DMS79 (cell line): ENCODE data around the gene ACP6.
"Not testable (repeated sequence)": the region's sequence is repeated elsewhere in the genome, so short reads cannot be mapped to it uniquely, and the experiment has no call there.

Source experiments
- DNase-seq: peaks from one replicate; lab custom pipeline; 2025; lab: John Stamatoyannopoulos, UW

The ACP6 gene

DNA sequence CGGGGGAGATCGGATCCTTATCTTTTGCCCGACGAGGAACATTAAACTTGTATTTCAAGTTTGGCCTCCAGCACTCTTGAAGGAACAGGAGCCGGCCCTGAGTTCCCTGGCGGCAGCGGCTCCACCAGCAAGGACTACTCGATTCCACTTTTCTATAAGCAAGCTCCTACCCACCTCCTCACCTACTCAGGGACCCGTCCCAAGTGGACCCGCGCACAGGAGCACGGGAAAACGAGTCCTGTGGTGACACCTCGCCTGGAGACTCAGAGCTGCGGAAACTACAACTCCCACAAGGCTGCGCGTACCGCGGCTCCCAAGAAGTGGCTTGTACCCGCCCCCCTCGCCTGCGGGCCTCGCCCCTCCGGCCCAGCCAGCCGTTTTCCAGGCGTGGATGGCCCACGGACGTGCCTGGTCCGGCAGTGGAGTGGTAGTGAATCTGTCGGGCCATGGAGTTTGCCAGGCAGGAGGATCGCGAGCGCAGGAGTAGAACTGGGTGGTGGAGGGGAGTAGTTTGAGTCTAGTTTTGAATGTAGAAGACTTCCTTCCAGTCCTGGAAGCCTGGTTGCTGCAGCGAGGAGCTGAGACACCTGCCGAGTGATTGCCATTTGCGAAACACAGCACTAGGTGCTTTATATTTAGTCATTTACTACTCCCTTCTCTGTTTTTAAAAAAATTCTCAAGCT lies at the start of gene ACP6:
Gene ACP6, minus strand, starts transcription at position 206 of the 683 bp plus-strand sequence. CDS start 476 bp downstream, outside the sequence.
- DNase-seq, result peak; percentile 89

DNA sequence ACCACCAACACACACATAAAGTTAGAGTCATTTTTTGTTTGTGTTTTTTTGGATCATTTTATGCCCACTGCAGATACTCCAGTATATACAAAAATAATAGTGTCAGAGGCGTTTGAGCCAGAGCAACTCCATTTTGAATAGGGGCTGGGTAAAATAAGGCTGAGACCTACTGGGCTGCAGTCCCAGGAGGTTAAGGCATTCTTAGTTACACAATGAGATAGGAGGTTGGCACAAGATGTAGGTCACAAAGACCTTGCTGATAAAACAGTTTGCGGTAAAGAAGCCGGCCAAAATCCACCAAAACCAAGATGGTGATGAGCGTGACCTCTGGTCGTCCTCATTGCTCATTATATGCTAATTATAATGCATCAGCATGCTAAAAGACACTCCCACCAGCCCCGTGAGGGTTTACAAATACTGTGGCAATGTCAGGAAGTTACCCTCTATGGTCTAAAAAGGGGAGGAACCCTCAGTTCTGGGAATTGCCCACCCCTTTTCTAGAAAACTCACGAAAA lies 49.4 kb upstream of the ACP6 start:
- DNase-seq, result no peak

DNA sequence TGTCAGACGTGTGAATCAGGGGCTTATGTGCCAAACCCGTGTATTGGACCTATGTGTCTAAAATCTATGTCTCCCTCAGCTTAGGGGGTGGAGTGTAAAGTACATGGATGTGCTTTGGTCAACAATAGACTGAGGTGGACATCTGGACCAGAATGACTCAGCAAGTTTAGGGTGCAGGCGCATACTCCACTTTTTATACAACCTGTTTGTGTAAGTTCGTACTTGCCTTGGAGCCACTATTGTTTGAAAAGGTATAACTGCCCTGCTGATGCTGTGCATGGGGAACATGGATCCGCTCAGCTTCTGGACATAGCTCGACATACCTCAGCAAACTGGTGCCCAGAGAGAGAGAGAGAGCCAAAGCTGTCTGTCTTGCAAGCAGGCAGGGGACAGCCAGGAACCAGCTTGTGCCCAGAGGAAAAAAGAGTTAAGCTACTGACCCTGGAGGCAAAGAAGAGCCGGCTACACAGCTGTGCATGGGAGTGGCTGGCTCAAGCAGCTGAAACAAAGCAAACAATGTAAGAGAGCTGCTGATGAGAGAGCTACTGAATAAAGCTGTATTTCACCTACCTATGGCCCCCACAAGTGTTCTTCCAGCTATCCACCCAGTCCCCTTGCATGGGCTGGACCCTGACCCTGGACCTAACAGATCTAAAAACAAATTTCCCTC lies 48.8 kb upstream of the ACP6 start:
- DNase-seq, result no peak

- DNase-seq, result no peak
These were observed 47.4 kb upstream of the ACP6 start for GRCh38 chr1:147717706-147718097.

- DNase-seq, result no peak
These were observed 46.9 kb upstream of the ACP6 start for GRCh38 chr1:147717051-147717705.

GRCh38 chr1:147712605-147713004 lies 42.3 kb upstream of the ACP6 start:
- DNase-seq, result no peak

DNA sequence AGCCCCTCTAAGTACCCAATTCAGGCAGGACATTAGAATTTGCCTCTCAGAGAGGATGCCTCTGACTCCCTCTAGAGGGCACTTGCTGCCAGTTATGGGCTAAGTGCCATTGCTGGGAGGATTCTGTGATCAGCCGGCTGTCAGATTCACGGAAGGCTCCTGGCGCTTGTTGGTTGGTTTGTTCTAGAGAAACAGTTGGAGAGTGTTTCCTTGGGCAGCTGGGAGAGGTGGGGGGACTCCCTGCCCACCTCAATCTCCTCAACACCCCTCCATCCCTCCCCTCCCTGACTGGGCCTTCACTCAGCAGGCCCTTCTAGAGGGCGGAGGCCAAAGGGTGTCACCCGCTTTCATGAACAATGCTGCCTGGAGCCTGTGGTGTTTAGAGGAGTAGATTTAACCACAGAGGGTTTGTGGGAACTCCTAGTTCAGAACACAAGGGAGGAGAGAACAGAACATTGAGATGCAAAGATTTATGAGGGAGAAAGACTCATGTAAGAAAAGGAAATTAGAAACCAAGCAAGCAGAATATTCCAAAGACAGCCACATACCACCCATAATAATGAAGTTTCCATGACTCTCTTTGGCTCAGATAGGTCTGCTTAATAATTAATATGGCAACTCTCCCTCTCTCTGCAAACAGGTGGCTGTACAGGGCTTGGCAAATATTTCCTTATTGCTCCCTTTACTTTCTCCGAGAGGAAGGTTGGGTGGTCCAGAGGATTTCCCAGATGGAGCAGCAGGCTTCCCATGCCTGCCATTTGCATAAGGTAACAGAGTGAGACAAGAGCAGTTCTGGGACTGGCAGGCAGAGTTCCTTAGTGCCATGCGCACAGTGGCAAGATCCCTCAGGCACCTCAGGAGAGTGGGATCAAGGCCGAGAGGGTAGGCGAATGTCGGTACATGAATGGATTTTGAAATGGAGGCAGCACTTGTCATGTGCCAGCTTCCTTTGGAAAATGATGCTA lies 30.0 kb upstream of the ACP6 start:
- peak; percentile 8 for DNase-seq

GRCh38 chr1:147699686-147700041 lies 29.3 kb upstream of the ACP6 start:
- no peak for DNase-seq

- no peak for DNase-seq
These were observed 12.9 kb upstream of the ACP6 start for GRCh38 chr1:147683163-147683763.

- DNase-seq, result not testable (repeated sequence)
These were observed 10.4 kb upstream of the ACP6 start for GRCh38 chr1:147680608-147681235.

DNA sequence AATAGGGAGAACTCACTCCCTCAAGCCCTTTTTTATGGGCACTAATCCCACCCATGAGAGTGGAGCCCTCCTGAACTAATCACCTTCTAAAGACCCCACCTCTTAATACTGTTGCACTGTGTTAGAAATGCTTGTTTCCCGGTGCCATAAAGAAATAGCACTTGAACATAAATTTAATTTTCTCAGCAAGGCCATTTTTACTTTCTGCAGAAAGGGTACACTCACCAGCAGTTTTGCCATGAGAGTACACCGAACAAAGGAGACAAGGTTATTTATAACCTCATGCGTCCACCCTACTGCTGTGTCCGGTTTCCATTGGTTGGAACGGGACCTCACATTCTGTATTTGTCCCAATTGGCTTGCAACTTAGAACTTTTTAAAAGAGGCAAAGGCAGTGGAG lies 7.4 kb upstream of the ACP6 start:
- not testable (repeated sequence) for DNase-seq

- DNase-seq, result no peak
These were observed 6.2 kb upstream of the ACP6 start for GRCh38 chr1:147676311-147677085.

DNA sequence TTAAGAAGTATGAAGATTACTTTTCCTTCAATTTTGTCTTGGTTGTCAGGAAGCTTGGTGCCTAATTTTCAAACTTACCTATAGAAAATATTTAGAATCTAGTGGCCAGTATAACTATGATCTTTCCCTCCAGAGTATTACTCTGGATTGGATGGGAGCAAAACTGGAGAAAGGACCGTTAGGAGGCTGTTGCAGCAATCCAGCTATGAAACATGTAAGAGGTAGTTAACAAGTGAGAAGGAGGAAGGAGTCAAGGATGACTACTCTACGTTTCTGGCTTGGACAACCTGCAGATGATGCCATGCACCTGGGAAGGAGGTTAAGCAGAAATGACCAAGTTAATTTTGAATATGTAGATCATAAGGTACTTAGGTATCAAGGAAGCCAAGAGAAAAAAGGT lies 3.5 kb upstream of the ACP6 start:
- DNase-seq, result no peak

DNA sequence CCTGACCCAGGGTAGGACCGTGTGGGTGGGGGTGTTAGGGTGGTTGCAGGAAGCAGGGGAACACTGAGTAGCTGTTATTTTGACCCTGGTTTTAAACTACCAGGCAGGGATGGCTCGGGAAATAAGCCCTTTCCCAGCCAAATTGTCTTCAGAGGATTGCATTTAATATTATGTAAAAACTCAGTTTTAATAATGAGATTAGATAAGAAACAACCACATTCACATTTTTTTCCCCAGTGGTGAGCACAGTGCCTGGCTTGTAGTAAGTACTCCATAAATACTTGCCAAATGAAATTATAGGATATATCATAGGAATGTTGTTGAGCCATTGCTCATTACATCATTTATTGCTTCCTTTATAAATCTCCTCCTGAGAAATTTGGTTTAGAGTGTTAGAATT lies 3.1 kb upstream of the ACP6 start:
- no peak for DNase-seq

GRCh38 chr1:147669469-147670318 lies 630 bp downstream of the ACP6 start:
- peak; percentile 29 for DNase-seq

- no peak for DNase-seq
These were observed 4.8 kb downstream of the ACP6 start for GRCh38 chr1:147665521-147665920.

- DNase-seq, result no peak
These were observed 6.1 kb downstream of the ACP6 start for GRCh38 chr1:147664206-147664605.

GRCh38 chr1:147654511-147654910 lies 15.8 kb downstream of the ACP6 start:
- no peak for DNase-seq

DNA sequence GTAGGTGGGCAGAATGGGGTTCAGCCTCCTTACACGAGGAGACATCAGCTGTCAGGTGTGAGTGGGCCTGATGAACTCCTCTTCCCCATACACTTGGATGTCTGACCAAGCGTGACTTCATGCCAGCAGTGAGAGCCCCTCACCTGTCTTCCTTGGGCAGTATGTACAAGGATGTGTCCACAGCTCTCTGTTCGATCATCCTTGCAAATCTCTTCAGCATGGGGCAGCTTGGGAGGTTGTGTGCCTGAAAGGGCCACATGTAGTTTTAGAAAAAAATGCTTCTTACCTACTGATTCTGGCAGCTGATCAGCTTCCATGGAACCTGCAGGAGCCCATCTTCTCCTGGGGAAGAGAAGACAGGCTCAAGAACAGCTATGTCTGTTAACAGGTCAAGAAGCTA lies 18.0 kb downstream of the ACP6 start:
- no peak for DNase-seq
